Activated CD4-positive, alpha-beta T cell treated with anti-CD3 and anti-CD28 coated beads, Interleukin-2, amount 10 ng/mL, durations not matched to agents 24 days and 14 days (primary cell): ENCODE results near the gene HYAL3. TPM values are rescaled to one million over a fixed set of nuclear protein-coding genes. Genes with fewer than 3 reads are reported as not detected.
A peak's percentile ranks its signal among the peaks of the same experiment; 100 is the strongest.

Experiments used
- DNase-seq: peaks from one replicate; pipeline ENCODE4 v3.0.0; 2022
- H3K27ac Mint-ChIP-seq: one replicate; pipeline ENCODE4 v1.8.0; 2022; ENCODE audit warnings: mild to moderate bottlenecking, mixed read lengths
- H3K27me3 Mint-ChIP-seq: one replicate; pipeline ENCODE4 v1.8.0; 2022; ENCODE audit warnings: mixed read lengths
- H3K36me3 Mint-ChIP-seq: one replicate; pipeline ENCODE4 v1.8.0; 2022; ENCODE audit warnings: low read depth, mild to moderate bottlenecking, mixed read lengths
- H3K4me1 Mint-ChIP-seq: one replicate; pipeline ENCODE4 v1.8.0; 2021; ENCODE audit warnings: mixed read lengths
- H3K4me3 Mint-ChIP-seq: one replicate; pipeline ENCODE4 v1.8.0; 2022; ENCODE audit warnings: mild to moderate bottlenecking, moderate library complexity, mixed read lengths
- H3K9me3 Mint-ChIP-seq: one replicate; pipeline ENCODE4 v1.8.0; 2021; ENCODE audit warnings: mixed read lengths
- intact Hi-C: fragments of 100-400 bp; cut with micrococcal nuclease; formaldehyde crosslinking; loops from one replicate; pipeline ENCODE4 v1.15.1; 2023
- total RNA-seq: library from RNA; stranded (reverse); gene quantifications from 2 replicates; pipeline ENCODE4 v1.2.3, GENCODE V29; 2022

HYAL3 gene
- total RNA-seq, 1 donor from 2014 or later: 7.3 TPM

- H3K27ac Mint-ChIP-seq: peak overlapping the region; percentile 28
- no peaks in the 10 kb centered on the region for H3K27me3 Mint-ChIP-seq
- H3K4me1 Mint-ChIP-seq: peaks cover 26% of the 10 kb centered on the region
- H3K9me3 Mint-ChIP-seq: no peaks in the 10 kb centered on the region
- intact Hi-C loops: loop anchor here (2.0 to 10.0 kb wide), 2 partner anchors 132 to 1850 kb away; no protein-coding TSS in a partner anchor
- DNase-seq: peak; percentile 90
- no peak overlapping the region for H3K4me3 Mint-ChIP-seq
- peaks cover 16% of the 10 kb centered on the region for H3K36me3 Mint-ChIP-seq
Measured at GRCh38 chr3:50324351-50325112, 25.3 kb upstream of the HYAL3 start.

- Mint-ChIP-seq H3K4me3 (no peak overlapping the region), H3K27ac (peak overlapping the region; percentile 7), H3K9me3 (no peaks in the 10 kb centered on the region), H3K36me3 (peaks cover 17% of the 10 kb centered on the region), H3K4me1 (peaks cover 30% of the 10 kb centered on the region), H3K27me3 (no peaks in the 10 kb centered on the region)
- no peak for DNase-seq
- intact Hi-C loops: loop anchor here (2.0 to 10.0 kb wide), 2 partner anchors 131 to 1849 kb away; no protein-coding TSS in a partner anchor
Measured at GRCh38 chr3:50323614-50324199, 24.5 kb upstream of the HYAL3 start.

GRCh38 chr3:50323092-50323600 lies 23.9 kb upstream of the HYAL3 start:
- no peak for DNase-seq
- no peaks in the 10 kb centered on the region for H3K9me3 Mint-ChIP-seq
- intact Hi-C loops: loop anchor here (10.0 kb wide), 1 partner anchor 1848 kb away; no protein-coding TSS in a partner anchor
- no peak overlapping the region for H3K4me3 Mint-ChIP-seq
- H3K4me1 Mint-ChIP-seq: peaks cover 28% of the 10 kb centered on the region
- H3K27me3 Mint-ChIP-seq: no peaks in the 10 kb centered on the region
- no peak overlapping the region for H3K27ac Mint-ChIP-seq
- H3K36me3 Mint-ChIP-seq: peaks cover 17% of the 10 kb centered on the region

- intact Hi-C loops: loop anchor here (10.0 kb wide), 1 partner anchor 1848 kb away; no protein-coding TSS in a partner anchor
- peak within 1 kb of the TSS; percentile 92 for H3K27ac Mint-ChIP-seq
- H3K4me3 Mint-ChIP-seq: peak within 1 kb of the TSS; percentile 86
- peaks cover 28% of the 10 kb centered on the region for H3K4me1 Mint-ChIP-seq
- no peak for DNase-seq
- peaks cover 17% of the 10 kb centered on the region for H3K36me3 Mint-ChIP-seq
- no peaks in the 10 kb centered on the region for H3K9me3 Mint-ChIP-seq
- no peaks in the 10 kb centered on the region for H3K27me3 Mint-ChIP-seq
Measured at GRCh38 chr3:50322386-50323091, 23.3 kb upstream of the HYAL3 start, which contains the start of gene HYAL2. Gene HYAL2 (minus strand): TSS chr3:50322745. CDS start chr3:50320489, 2,256 bp downstream.

- intact Hi-C loops: loop anchor here (10.0 kb wide), 1 partner anchor 1847 kb away; no protein-coding TSS in a partner anchor
- Mint-ChIP-seq H3K27me3 (no peaks in the 10 kb centered on the region), H3K4me3 (peak overlapping the region; percentile 86), H3K27ac (no peak overlapping the region), H3K9me3 (no peaks in the 10 kb centered on the region), H3K36me3 (peaks cover 18% of the 10 kb centered on the region), H3K4me1 (peaks cover 27% of the 10 kb centered on the region)
- no peak for DNase-seq
Measured at GRCh38 chr3:50322115-50322385, 22.8 kb upstream of the HYAL3 start.

- peak; percentile 96 for DNase-seq
- no peaks in the 10 kb centered on the region for H3K27me3 Mint-ChIP-seq
- peaks cover 21% of the 10 kb centered on the region for H3K36me3 Mint-ChIP-seq
- peaks cover 27% of the 10 kb centered on the region for H3K4me1 Mint-ChIP-seq
- H3K4me3 Mint-ChIP-seq: peak overlapping the region; percentile 88
- intact Hi-C loops: loop anchor here (1.0 to 10.0 kb wide), 4 partner anchors 16 to 1847 kb away; partner anchors contain the start of genes HYAL3 and NAA80
- H3K9me3 Mint-ChIP-seq: no peaks in the 10 kb centered on the region
- peak overlapping the region; percentile 92 for H3K27ac Mint-ChIP-seq
Measured at GRCh38 chr3:50321336-50322114, 22.3 kb upstream of the HYAL3 start.

GRCh38 chr3:50320853-50321335 lies 21.7 kb upstream of the HYAL3 start:
- peaks cover 29% of the 10 kb centered on the region for H3K4me1 Mint-ChIP-seq
- intact Hi-C loops: loop anchor here (1.0 to 10.0 kb wide), 4 partner anchors 16 to 1846 kb away; partner anchors contain the start of genes HYAL3 and NAA80
- peak; percentile 93 for DNase-seq

GRCh38 chr3:50319894-50320625 lies 20.9 kb upstream of the HYAL3 start:
- no peak for DNase-seq
- peaks cover 32% of the 10 kb centered on the region for H3K4me1 Mint-ChIP-seq
- H3K9me3 Mint-ChIP-seq: no peaks in the 10 kb centered on the region
- H3K27me3 Mint-ChIP-seq: no peaks in the 10 kb centered on the region
- peak overlapping the region; percentile 34 for H3K27ac Mint-ChIP-seq
- H3K4me3 Mint-ChIP-seq: peak overlapping the region; percentile 88
- peaks cover 24% of the 10 kb centered on the region for H3K36me3 Mint-ChIP-seq
- intact Hi-C loops: loop anchor here (2.0 to 10.0 kb wide), 2 partner anchors 93 to 1845 kb away; no protein-coding TSS in a partner anchor

More at GRCh38 chr3:50320853-50321335, 21.7 kb upstream of the HYAL3 start:
- H3K36me3 Mint-ChIP-seq: peaks cover 24% of the 10 kb centered on the region
- no peaks in the 10 kb centered on the region for H3K9me3 Mint-ChIP-seq
- H3K27me3 Mint-ChIP-seq: no peaks in the 10 kb centered on the region
- H3K4me3 Mint-ChIP-seq: peak overlapping the region; percentile 88
- peak overlapping the region; percentile 86 for H3K27ac Mint-ChIP-seq

GRCh38 chr3:50319181-50319893 lies 20.1 kb upstream of the HYAL3 start:
- Mint-ChIP-seq H3K4me3 (peak overlapping the region; percentile 4), H3K36me3 (peaks cover 20% of the 10 kb centered on the region)

GRCh38 chr3:50318615-50319014 lies 19.4 kb upstream of the HYAL3 start:
- Mint-ChIP-seq H3K27me3 (no peaks in the 10 kb centered on the region), H3K4me3 (peak overlapping the region; percentile 39), H3K27ac (peak overlapping the region; percentile 53), H3K4me1 (peaks cover 30% of the 10 kb centered on the region), H3K36me3 (peaks cover 21% of the 10 kb centered on the region), H3K9me3 (no peaks in the 10 kb centered on the region)
- intact Hi-C loops: no loop called here
- no peak for DNase-seq

More at GRCh38 chr3:50319181-50319893, 20.1 kb upstream of the HYAL3 start:
- no peaks in the 10 kb centered on the region for H3K9me3 Mint-ChIP-seq
- H3K27me3 Mint-ChIP-seq: no peaks in the 10 kb centered on the region
- H3K27ac Mint-ChIP-seq: no peak overlapping the region
- DNase-seq: no peak
- intact Hi-C loops: no loop called here
- peaks cover 30% of the 10 kb centered on the region for H3K4me1 Mint-ChIP-seq

GRCh38 chr3:50318163-50318562 lies 19.0 kb upstream of the HYAL3 start:
- Mint-ChIP-seq H3K4me3 (no peak overlapping the region), H3K4me1 (peaks cover 30% of the 10 kb centered on the region), H3K9me3 (no peaks in the 10 kb centered on the region), H3K27me3 (no peaks in the 10 kb centered on the region), H3K36me3 (peaks cover 21% of the 10 kb centered on the region), H3K27ac (no peak overlapping the region)
- intact Hi-C loops: no loop called here
- DNase-seq: no peak

GRCh38 chr3:50317300-50317699 lies 18.1 kb upstream of the HYAL3 start:
- Mint-ChIP-seq H3K9me3 (no peaks in the 10 kb centered on the region), H3K36me3 (peaks cover 21% of the 10 kb centered on the region), H3K4me1 (peaks cover 29% of the 10 kb centered on the region), H3K4me3 (no peak overlapping the region), H3K27ac (no peak overlapping the region), H3K27me3 (no peaks in the 10 kb centered on the region)
- no peak for DNase-seq
- intact Hi-C loops: no loop called here
